HepG2 (cell line): ENCODE results near the gene SMOC1. TPM values are rescaled to one million over a fixed set of nuclear protein-coding genes. Genes with fewer than 3 reads are reported as not detected.

Experiments
- ATAC-seq: fragments of 200-7000 bp; cut with Tn5 transposase; 3 replicates; pipeline ENCODE4 v1.9.1; 2020; ENCODE audit warnings: mild to moderate bottlenecking, moderate library complexity
- BruUV-seq: library from RNA; stranded (reverse); fragments of 400-500 nt; replicated peaks from 2 replicates; lab custom pipeline; 2021; lab: Mats Ljungman, UMichigan
- CTCF ChIA-PET: fragments of 300-600 bp; formaldehyde crosslinking; extraction: SDS; loops from one replicate; lab custom pipeline; 2021; ENCODE audit warnings: low total read pairs, inconsistent platforms, low intra/inter-chr PET ratio; lab: Yijun Ruan, JAX
- POLR2A ChIA-PET: fragments of 350-600 bp; sonication (Branson Sonifier 250); formaldehyde crosslinking; loops from one replicate; lab custom pipeline; 2020; ENCODE audit warnings: antibody characterized with exemption, inconsistent platforms; lab: Yijun Ruan, JAX
- DNase-seq: peaks from one replicate; pipeline ENCODE4 v3.0.0-alpha.2; 2015; ENCODE audit warnings: low spot score
- FAIRE-seq: peaks from 3 replicates; lab custom pipeline; 2011; peaks lifted over from hg19 to GRCh38; lab: Jason Lieb, UNC
- H2AFZ ChIP-seq: one replicate; pipeline ENCODE4 v1.6.1; 2011; ENCODE audit warnings: low read length, inconsistent platforms
- H3K27ac ChIP-seq: fragments of 300-600 bp; 3 replicates; pipeline ENCODE4 v1.8.0; 2011; ENCODE audit warnings: mixed run types, mild to moderate bottlenecking, mixed read lengths, low read length, inconsistent platforms; ENCODE audit not compliant: insufficient read depth; ENCODE audit errors: extremely low read length
- H3K27me3 ChIP-seq, 2 experiments: fragments of 200-600 bp in 1 of 2; 2 replicates in 1 of 2; 3 replicates in 1 of 2; pipeline versions ENCODE4 v1.6.0 to v1.8.0; 2011; ENCODE audit warnings: low read length in 2 of 2, mild to moderate bottlenecking in 2 of 2, moderate library complexity in 2 of 2, inconsistent platforms in 1 of 2; ENCODE audit not compliant: insufficient read depth in 2 of 2, control insufficient read depth in 1 of 2
- H3K36me3 ChIP-seq, 2 experiments: fragments of 200-600 bp in 1 of 2; replicated peaks in 1 of 2; 2 replicates in 1 of 2; 3 replicates in 1 of 2; pipeline versions ENCODE4 v1.5.1 to v1.8.0; 2011; ENCODE audit warnings: low read length in 2 of 2, inconsistent platforms in 1 of 2; ENCODE audit not compliant: insufficient read depth in 2 of 2, control insufficient read depth in 1 of 2
- H3K4me1 ChIP-seq: 2 replicates; pipeline ENCODE4 v1.5.1; 2012; ENCODE audit warnings: low read length, inconsistent platforms; ENCODE audit not compliant: insufficient read depth
- H3K4me2 ChIP-seq: 2 replicates; pipeline ENCODE4 v1.6.0; 2011; ENCODE audit warnings: low read depth, low read length, inconsistent platforms
- H3K4me3 ChIP-seq, 3 experiments: fragments of 200-600 bp in 1 of 3; sonication (generic), shearing (Covaris generic) in 1 of 3; replicated peaks in 1 of 3; 2 replicates each; pipeline ENCODE4 v1.5.1; 2011 to 2016; ENCODE audit warnings: low read length in 3 of 3, inconsistent platforms in 2 of 3, low read depth in 2 of 3, mild to moderate bottlenecking in 2 of 3, control low read depth in 1 of 3, mixed read lengths in 1 of 3; ENCODE audit not compliant: insufficient read depth in 1 of 3
- H3K79me2 ChIP-seq: one replicate; pipeline ENCODE4 v1.6.1; 2011; ENCODE audit warnings: low read length, inconsistent platforms; ENCODE audit not compliant: insufficient read depth
- H3K9ac ChIP-seq: 2 replicates; pipeline ENCODE4 v1.6.0; 2011; ENCODE audit warnings: mild to moderate bottlenecking, low read depth, low read length, inconsistent platforms; ENCODE audit not compliant: insufficient read depth
- H3K9me3 ChIP-seq: 2 replicates; pipeline ENCODE4 v1.5.1; 2012; ENCODE audit warnings: mild to moderate bottlenecking, low read length
- H4K20me1 ChIP-seq: 2 replicates; pipeline ENCODE4 v1.6.0; 2011; ENCODE audit warnings: inconsistent platforms, mild to moderate bottlenecking, low read length, moderate library complexity; ENCODE audit not compliant: insufficient read depth
- MBNL3 ChIP-seq: fragments of 250-450 bp; sonication (Bioruptor Pico); conservative IDR thresholded peaks from 2 replicates; pipeline ENCODE4 v1.8.0; 2022; ENCODE audit warnings: mild to moderate bottlenecking, inconsistent platforms
- SOX13 ChIP-seq, 3 experiments: fragments of 450-650 bp in 1 of 3; sonication (generic) in 1 of 3; formaldehyde crosslinking in 1 of 3; IDR thresholded peaks in 2 of 3; conservative IDR thresholded peaks in 1 of 3; 2 replicates each; pipeline versions ENCODE4 v1.5.0 to v1.6.1; 2016 to 2020; ENCODE audit warnings: antibody characterized with exemption in 1 of 3, mild to moderate bottlenecking in 1 of 3, missing compliant biosample characterization in 1 of 3, missing genetic modification reagents in 1 of 3, moderate library complexity in 1 of 3
- SOX6 ChIP-seq, 2 experiments: fragments of 450-650 bp in 1 of 2; sonication (generic) in 1 of 2; formaldehyde crosslinking in 1 of 2; IDR thresholded peaks; 2 replicates each; pipeline versions ENCODE4 v1.4.0 to v1.6.1; 2017 to 2020; ENCODE audit warnings: antibody characterized with exemption in 1 of 2, mild to moderate bottlenecking in 1 of 2, missing genetic modification reagents in 1 of 2
- SSRP1 ChIP-seq: IDR thresholded peaks from 2 replicates; pipeline ENCODE4 v1.6.1; 2016; ENCODE audit warnings: control low read depth
- ZNF441 ChIP-seq: sonication (generic); formaldehyde crosslinking; IDR thresholded peaks from 2 replicates; pipeline ENCODE4 v1.7.0; 2021; ENCODE audit warnings: missing genetic modification reagents, borderline replicate concordance
- ZNF607 ChIP-seq: sonication (generic); formaldehyde crosslinking; IDR thresholded peaks from 2 replicates; pipeline ENCODE4 v1.5.1; 2020; ENCODE audit warnings: missing genetic modification reagents, mild to moderate bottlenecking, borderline replicate concordance
- ZNF687 ChIP-seq: sonication (generic); formaldehyde crosslinking; IDR thresholded peaks from 2 replicates; pipeline ENCODE4 v1.5.1; 2020; ENCODE audit warnings: mild to moderate bottlenecking, missing genetic modification reagents, moderate library complexity
- WGBS: methylation state at CpG from one replicate; pipeline ENCODE4 v1.1.6; 2017; ENCODE audit warnings: low lambda C conversion rate; 5-methylcytosine and 5-hydroxymethylcytosine counted together
- in situ Hi-C: cut with HindIII; loops from 2 replicates; pipeline ENCODE4 v1.10.0; 2017; ENCODE audit warnings: low pct_unique_long_range_greater_than_20kb; ENCODE audit not compliant: extremely low pct_ligation_motif_present
- intact Hi-C: fragments of 100-400 bp; cut with micrococcal nuclease; formaldehyde crosslinking; loops from one replicate; pipeline ENCODE4 v1.10.0; 2022; ENCODE audit not compliant: unreplicated experiment
- polyA plus RNA-seq, 8 experiments: library from polyadenylated mRNA; depleted of rRNA in 3 of 8; stranded (reverse) in 7 of 8; unstranded in 1 of 8; fragments of >200 nt; fragmentation: Illumina TruSeq in 4 of 8; extraction: Trizol in 4 of 8; gene quantifications; 2 replicates each; pipeline versions ENCODE4 v1.2.1 to v1.2.3, GENCODE V29; 2011 to 2016; ENCODE audit warnings: low read depth in 4 of 8, missing spikeins in 1 of 8, mixed read lengths in 1 of 8; ENCODE audit not compliant: insufficient read depth in 1 of 8
- total RNA-seq, 5 experiments: library from RNA; depleted of rRNA; stranded (reverse); fragments of >200 nt; fragmentation: Illumina TruSeq; extraction: Trizol; gene quantifications; 2 replicates each; pipeline ENCODE4 v1.2.3, GENCODE V29; 2016; ENCODE audit warnings: low read depth in 1 of 5

SMOC1 gene
- total and polyA plus RNA-seq, 2 of the 13 experiments (the other 11 are each of a cell fraction or from before 2014, with no cell fraction given): 17.8 to 35.6 TPM

GRCh38 chr14:69841656-69842055 lies 37.6 kb upstream of the SMOC1 start:
- H3K4me1 ChIP-seq: peaks cover 72% of the 10 kb centered on the region
- no peaks in the 10 kb centered on the region for H3K9me3 ChIP-seq
- peak overlapping the region; percentile 73 for H2AFZ ChIP-seq
- H3K36me3 ChIP-seq: no peaks in the 10 kb centered on the region
- H3K4me2 ChIP-seq: peak overlapping the region; percentile 38
- FAIRE-seq (no peak), DNase-seq (no peak), ATAC-seq (no peak)
- no peak overlapping the region for H3K27ac ChIP-seq
- POLR2A ChIA-PET: no interaction called here
- no peak overlapping the region; a peak in 1 of 6 replicates for H3K4me3 ChIP-seq
- no peak overlapping the region for H3K9ac ChIP-seq
- TF ChIP-seq SOX6 (IDR thresholded peaks at IDR 0.05): no peak
- no peak for TF ChIP-seq SOX6 (CRISPR knock-in tag; IDR thresholded peaks at IDR 0.05)
- no peak for TF ChIP-seq ZNF607 (CRISPR knock-in tag)
- in situ Hi-C loops: no loop called here
- CTCF ChIA-PET: no interaction called here
- no peaks in the 10 kb centered on the region for H3K79me2 ChIP-seq
- WGBS: 26% methylated on average over 5 of the region's 5 CpGs
- H3K27me3 ChIP-seq: peaks cover 0 to 4% of the 10 kb centered on the region in 2 experiments; a peak in 1 of 5 replicates
- intact Hi-C loops: no loop called here
- no TSS peak for BruUV-seq
- H4K20me1 ChIP-seq: no peaks in the 10 kb centered on the region

- no TSS peak for BruUV-seq
- Histone ChIP-seq H3K9me3 (no peaks in the 10 kb centered on the region), H3K27me3 (peaks cover 0 to 4% of the 10 kb centered on the region in 2 experiments; a peak in 1 of 5 replicates), H3K4me3 (peak overlapping the region in 1 of 3 experiments; percentile 23; a peak in 1 of 6 replicates), H3K36me3 (no peaks in the 10 kb centered on the region), H2AFZ (peak overlapping the region; percentile 81), H4K20me1 (no peaks in the 10 kb centered on the region), H3K79me2 (no peaks in the 10 kb centered on the region), H3K4me2 (peak overlapping the region; percentile 69), H3K27ac (no peak overlapping the region), H3K4me1 (peaks cover 84% of the 10 kb centered on the region), H3K9ac (no peak overlapping the region)
- WGBS: 37% methylated on average over 12 of the region's 13 CpGs
- intact Hi-C loops: no loop called here
- in situ Hi-C loops: no loop called here
- ChIA-PET POLR2A (no interaction called here), CTCF (no interaction called here)
- peak; percentile 60 for ATAC-seq
- no peak for DNase-seq
- no peak for FAIRE-seq
- no peak for TF ChIP-seq MBNL3 (CRISPR knock-in tag)
- TF ChIP-seq SOX13 (IDR thresholded peaks at IDR 0.05): no peak
- peak in 1 of 2 experiments; percentile 32; a peak in 1 of 4 replicates for TF ChIP-seq SOX13 (CRISPR knock-in tag; conservative IDR thresholded peaks at IDR 0.05 in 1 of 2, IDR thresholded peaks at IDR 0.05 in 1 of 2)
- peak; percentile 61 for TF ChIP-seq ZNF687 (CRISPR knock-in tag)
- no peak for TF ChIP-seq ZNF441 (CRISPR knock-in tag)
- no peak for TF ChIP-seq SSRP1 (CRISPR knock-in tag)
Measured at GRCh38 chr14:69842686-69843420, 36.4 kb upstream of the SMOC1 start.
